HG02678 (cell line): ENCODE data around the gene NOP14.
"Not testable (repeated sequence)": the region's sequence is repeated elsewhere in the genome, so short reads cannot be mapped to it uniquely, and the experiment has no call there.

Experiments used
- ATAC-seq: cut with Tn5 transposase; IDR thresholded peaks from one replicate; pipeline ENCODE4 v1.9.1; 2021; ENCODE audit warnings: mild to moderate bottlenecking, moderate library complexity; ENCODE audit not compliant: unreplicated experiment

Gene NOP14

GRCh38 chr4:2932951-2933565, 30.1 kb downstream of the NOP14 start:
- no peak for ATAC-seq

GRCh38 chr4:2932321-2932950, 30.8 kb downstream of the NOP14 start:
- ATAC-seq: no peak

GRCh38 chr4:2931512-2932301, 31.5 kb downstream of the NOP14 start:
- peak; percentile 49 for ATAC-seq

DNA sequence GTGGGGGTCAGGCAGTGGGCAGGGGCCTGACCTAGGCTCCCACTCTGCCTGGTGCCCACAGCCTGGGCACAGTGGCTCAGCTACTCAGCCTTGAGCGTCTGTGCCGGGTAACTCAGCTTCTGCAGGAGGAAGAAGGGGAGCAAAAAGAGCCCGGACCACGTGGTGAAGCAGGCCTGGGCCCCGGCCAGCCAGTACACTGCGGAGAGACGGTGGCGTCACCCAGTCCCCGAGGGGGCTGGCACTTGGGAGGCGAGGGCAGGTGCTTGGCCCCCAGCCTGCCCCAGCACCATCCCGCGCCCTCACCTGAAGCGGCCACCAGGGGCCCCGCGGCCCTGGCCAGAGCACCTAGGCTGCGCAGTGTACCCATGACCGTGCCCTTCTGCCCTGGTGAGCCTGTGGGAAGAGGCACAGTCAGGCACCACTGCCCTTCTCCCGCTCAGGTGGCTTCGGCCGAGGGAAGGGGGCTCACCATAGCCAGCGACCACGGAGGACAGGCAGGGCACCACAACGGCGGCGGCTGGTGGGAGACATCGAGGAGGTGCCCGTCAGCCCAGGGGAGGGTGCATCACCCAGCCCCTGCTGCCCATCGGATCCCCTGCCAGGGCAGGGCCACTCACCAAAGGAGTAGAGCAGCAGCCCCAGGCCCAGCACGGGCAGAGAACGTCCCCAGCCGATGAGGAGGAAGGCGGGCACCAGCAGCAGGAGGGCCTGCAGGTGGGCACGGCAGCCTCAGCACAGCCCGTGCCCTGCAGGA, 32.3 kb downstream of the NOP14 start:
- ATAC-seq: no peak

DNA sequence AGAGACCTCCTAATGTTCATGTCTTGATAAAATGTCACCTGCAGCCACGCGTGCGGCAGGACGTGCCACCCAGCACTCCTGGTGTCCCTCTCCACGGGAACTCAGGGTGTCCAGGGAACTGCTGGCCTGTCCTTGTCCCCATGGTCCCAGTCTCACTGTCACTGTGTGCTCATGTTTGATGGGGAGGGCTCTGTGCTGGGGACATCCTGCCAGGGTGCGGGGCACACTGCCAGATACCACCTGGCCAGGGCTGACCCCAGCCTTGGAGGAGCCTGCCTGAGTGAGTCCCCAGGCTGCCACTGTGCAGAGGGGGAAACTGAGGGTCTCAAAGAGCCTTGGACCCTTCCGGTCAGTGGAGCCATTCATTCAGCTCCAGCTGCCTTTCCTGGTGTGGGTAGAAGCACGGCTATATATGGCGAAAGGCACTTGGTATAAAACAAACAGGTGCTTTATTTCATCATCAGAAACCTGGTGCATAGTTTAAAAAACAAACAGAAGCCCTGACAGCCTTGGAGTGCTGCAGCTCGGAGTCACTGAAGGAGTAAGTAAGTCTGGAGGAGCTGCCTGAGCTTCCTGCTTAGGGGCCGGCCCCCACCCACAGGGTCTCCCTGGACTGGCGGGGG, 33.0 kb downstream of the NOP14 start:
- ATAC-seq: no peak

GRCh38 chr4:2929469-2929868, 33.7 kb downstream of the NOP14 start:
- ATAC-seq: no peak

GRCh38 chr4:2928242-2929176, 34.7 kb downstream of the NOP14 start:
- no peak for ATAC-seq

- ATAC-seq: no peak
Observed at GRCh38 chr4:2927696-2928075, 35.5 kb downstream of the NOP14 start.

DNA sequence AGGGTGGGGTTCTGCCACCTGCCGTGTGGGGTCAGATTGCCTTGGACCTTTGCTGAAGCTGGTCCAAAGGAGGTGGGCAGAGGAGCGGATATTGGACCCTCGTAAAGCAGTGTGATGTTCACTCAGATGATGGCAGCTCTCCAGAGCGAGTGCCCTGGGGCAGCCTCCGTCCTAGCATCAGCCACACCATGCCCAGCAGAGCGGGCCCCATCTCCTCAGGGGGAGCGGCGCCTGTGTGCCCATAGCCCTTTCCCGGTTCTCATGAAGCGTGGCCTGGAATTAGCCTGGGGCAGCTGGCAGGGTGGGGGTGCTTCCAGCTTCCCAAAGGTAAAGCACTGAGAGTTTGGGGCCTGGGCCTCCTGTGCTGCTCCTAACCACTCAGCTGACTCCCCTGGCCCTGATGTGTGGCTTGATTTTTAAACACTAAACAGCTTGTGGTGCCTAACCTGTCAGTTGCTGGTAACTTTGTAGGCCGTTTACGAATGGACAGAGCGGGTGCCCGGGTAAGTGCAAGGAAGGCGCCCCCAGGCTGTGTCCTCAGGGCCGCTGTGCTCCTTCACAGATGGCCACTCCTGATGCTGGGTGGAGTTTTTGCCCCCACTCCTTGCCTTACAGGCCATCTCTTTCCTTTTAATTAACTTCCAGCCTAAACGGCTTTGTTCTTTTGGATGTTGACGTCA, 36.0 kb downstream of the NOP14 start:
- ATAC-seq: no peak

- ATAC-seq: no peak
Observed at GRCh38 chr4:2925931-2926860, 37.0 kb downstream of the NOP14 start.

- no peak for ATAC-seq
Observed at GRCh38 chr4:2925496-2925895, 37.7 kb downstream of the NOP14 start.

- ATAC-seq: no peak
Observed at GRCh38 chr4:2924765-2925301, 38.4 kb downstream of the NOP14 start.

- no peak for ATAC-seq
Observed at GRCh38 chr4:2924286-2924685, 38.9 kb downstream of the NOP14 start.

DNA sequence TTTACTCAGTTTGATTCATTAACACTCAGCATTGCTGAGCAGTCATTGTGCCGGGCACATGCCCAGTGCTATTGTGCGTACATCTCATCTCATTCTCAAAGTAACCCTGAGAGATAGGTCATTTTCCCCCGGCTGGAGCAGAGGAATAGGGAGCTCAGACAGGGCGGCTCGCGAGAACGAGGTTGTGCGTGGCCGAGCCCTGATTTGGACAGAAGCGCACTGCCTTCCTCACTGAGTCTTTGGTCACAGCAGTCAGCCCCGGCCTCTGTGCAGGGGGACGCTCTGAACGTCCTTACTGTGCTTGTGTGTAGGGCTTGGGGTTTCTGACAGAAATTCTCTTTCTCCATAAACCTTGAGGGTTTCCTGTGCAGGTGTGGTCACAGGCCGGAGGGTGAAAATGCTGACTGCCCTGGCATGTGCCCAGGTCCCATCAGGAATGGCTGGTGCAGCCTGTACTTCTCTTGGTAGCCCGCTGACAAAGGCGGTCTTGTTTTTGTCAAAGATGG, 39.5 kb downstream of the NOP14 start:
- no peak for ATAC-seq

DNA sequence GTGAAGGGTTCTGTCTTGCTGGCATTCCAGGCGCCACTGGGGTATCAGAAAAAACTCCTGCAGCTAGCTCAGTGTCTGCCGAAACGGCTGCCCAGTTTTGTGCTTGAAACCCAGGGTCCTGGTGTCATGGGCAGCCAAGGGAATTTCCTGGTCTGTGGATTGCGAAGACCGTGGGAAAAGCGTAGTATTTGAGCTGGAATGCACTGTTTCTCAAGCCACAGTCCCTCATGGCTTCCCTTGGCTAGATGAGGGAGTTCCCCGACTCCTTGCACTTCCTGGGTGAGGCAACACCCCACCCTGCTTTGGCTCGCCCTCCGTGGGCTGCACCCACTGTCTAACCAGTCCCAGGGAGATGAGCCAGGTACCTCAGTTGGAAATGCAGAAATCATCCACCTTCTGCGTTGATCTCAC, 40.1 kb downstream of the NOP14 start:
- ATAC-seq: no peak

DNA sequence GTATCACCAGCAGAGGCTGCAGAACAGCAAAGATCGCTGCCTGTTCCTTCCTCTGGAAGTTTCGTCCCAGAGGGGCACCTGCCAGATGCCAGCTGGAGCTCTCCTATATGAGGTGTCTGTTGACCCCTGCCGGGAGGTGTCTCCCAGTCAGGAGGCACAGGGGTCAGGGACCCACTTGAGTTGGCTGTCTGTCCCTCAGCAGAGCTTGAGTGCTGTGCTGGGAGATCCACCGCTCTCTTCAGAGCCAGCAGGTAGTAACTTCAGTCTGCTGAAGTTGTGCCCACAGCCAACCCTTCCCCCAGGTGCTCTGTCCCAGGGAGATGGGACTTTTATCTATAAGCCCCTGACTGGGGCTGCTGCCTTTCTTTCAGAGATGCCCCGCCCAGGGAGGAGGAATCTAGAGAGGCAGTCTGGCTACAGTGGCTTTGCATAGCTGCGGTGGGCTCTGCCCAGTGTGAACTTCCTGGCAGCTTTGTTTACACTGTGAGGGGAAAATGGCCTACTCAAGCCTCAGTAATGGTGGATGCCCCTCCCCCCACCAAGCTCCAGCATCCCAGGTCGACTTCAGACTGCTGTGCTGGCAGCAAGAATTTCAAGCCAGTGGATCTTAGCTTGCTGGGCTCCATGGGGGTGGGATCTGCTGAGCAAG, 40.6 kb downstream of the NOP14 start:
- not testable (repeated sequence) for ATAC-seq

- ATAC-seq: not testable (repeated sequence)
Observed at GRCh38 chr4:2918714-2919113, 44.5 kb downstream of the NOP14 start.
